RKO (cell line): ENCODE measurements around the gene ADH7.
A peak's percentile ranks its signal among the peaks of the same experiment; 100 is the strongest.

Source experiments
- DNase-seq: peaks from one replicate; pipeline ENCODE4 v3.0.0-alpha.2; 2016; ENCODE audit warnings: low spot score

The ADH7 gene

DNA sequence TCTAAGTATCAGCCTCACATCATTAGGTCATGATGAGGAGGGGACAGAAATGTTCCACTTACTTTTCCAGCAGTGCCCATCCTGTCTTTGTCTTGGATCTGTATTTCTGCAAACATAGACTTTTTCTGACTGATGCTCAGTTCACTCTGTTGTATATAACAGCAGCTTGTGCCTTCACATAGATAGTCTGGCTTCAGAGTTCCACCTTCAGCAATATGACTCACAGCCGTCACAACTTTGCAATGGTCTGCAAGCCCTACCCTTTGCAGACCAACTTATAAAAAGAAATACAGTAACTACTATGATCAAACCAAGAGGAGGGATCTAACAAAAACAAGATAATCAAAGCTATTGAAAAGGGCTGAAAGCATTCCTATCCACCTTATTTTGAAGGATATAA lies at the start of gene ADH7:
TSS of gene ADH7 (minus strand) at position 189 of the 400 bp plus-strand sequence. CDS start at position 80, 109 bp downstream.
- no peak for DNase-seq

GRCh38 chr4:99483636-99484035 lies 48.5 kb upstream of the ADH7 start:
- DNase-seq: no peak

DNA sequence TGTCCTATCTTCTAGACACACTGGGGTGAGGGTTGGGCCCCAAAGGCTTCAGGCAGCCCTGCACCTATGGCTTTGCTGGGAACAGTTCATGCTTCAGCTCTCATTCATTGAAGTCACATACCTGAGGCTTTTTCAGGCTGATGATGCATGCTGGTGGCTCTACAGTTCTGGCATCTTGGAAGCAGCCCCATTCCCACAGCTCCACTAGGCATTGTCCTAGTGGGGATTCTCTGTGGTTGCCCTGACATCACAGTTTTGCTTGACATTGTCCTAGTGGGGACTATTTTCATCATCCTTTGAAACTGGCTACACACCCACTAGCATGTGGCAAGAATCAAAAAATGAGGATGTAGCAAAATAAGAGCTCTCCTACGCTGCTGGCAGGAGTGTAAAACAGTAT lies 38.0 kb upstream of the ADH7 start:
- DNase-seq: no peak

DNA sequence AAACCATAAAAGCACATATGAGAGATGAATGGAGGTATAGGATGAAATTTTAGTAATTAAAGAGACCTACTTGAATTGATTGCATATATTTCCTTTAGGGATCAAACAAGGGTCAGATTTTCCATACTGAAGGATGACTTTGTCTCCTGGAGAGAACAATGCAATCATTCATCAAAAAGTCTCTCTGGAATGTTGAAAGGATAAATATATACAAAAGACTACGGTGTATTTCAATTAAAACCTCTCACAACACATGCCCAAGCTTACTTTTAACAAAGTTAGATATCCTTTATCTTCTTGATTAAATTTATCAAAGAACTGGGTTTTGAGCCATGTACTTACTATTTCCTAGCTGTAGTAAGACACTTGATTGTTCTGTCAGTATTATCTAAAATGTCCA lies 36.8 kb upstream of the ADH7 start:
- no peak for DNase-seq

- no peak for DNase-seq
Observed at GRCh38 chr4:99471349-99471748, 36.2 kb upstream of the ADH7 start.

- DNase-seq: no peak
Observed at GRCh38 chr4:99468889-99469288, 33.7 kb upstream of the ADH7 start.

DNA sequence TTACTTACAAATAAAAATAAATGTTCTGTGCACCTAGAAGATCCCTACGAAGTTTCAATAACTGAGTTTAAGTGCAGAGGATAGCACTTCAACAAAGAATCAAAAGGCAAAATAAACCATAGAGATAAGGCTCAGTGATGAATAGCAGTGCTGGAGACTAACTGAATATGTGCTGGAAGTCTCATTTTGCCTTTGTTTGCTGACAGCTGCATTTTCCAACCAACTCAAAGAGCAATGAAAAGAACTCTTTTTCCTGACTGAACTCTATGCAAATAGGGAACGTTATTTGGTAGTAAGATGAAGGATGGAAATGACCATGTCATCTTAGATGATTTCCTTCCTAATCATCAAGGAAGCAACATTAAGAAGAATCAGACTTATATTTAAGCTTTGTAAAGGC lies 32.7 kb upstream of the ADH7 start:
- no peak for DNase-seq

- DNase-seq: no peak
Observed at GRCh38 chr4:99463566-99463965, 28.4 kb upstream of the ADH7 start.

- DNase-seq: peak; percentile 76
Observed at GRCh38 chr4:99462875-99463464, 27.8 kb upstream of the ADH7 start.

DNA sequence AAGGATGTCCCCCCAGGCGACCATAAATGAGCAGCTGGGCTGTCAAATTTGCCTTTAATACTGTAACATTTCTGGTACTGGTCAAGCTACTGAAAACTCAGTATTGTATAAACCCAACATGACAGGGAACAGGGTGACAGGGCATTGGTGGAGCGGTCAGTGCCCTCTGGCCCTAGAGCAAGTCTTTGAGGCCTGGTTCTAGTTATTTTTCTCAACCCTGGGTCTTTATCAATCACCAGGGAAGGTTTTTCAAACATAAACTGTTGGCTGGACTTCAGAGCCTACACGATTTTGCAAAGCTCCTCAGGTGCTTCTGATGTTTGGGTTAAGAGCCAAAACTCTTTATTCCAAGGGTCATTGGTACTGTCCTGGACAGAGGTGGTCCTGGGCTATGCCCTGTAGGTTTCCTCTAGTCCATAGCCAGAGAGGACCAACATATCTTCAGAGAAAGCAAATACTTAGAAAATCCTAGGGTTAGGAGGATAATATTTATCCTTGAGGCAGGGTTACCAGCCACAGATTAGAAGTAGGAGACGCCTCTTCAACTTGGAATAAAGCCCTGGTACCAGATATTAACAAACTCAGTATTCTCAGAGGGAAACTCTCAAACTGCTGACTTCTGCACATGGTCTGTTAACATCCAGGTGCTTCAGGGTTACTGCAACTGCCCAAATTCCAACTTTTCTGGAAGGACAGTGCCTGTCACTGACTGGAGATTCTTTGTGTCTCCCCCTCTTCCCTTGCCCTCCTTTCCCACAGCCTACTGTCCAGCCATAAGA lies 26.7 kb upstream of the ADH7 start:
- no peak for DNase-seq

GRCh38 chr4:99459546-99460042 lies 24.5 kb upstream of the ADH7 start:
- DNase-seq: no peak

GRCh38 chr4:99458911-99459447 lies 23.8 kb upstream of the ADH7 start:
- DNase-seq: no peak

- DNase-seq: no peak
Observed at GRCh38 chr4:99457676-99458075, 22.5 kb upstream of the ADH7 start.

DNA sequence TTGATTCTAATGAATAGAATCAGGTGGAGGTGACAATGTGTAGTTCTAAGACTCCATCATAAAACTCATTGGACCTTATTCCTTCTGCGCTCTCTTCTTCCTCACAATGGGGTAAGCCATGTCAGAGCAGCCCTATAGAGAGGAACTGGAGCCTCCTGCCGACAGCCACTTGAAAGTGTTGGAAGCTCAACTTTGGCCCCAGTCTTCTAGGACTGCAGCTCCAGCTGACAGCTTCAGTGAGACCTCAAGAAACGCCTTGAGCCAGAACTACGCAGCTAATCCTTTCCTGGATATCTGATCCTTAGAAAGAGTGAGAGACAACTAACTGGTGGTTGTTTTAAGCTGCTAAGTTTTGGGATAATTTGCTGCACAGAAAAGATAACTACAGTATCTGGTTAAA lies 22.1 kb upstream of the ADH7 start:
- no peak for DNase-seq

GRCh38 chr4:99447513-99447912 lies 12.4 kb upstream of the ADH7 start:
- no peak for DNase-seq

DNA sequence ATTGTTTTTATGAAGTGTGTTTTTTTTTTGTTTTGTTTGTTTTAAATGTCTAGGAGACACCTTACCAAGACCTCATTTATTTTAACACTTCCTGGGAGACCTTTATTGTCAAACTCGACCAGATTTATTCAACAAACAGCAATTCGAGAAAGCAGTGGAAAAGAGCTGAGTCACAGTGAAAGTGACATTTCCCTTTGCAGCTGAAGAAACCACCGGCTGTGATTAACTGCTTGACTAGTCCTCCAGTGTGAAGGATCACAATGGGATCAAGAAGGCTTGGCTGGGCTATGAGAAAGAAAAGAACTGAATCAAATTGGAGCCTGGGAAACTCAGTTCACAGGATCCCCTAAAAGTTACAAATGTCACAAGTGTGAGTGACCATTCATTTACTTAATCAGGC lies 11.9 kb upstream of the ADH7 start:
- DNase-seq: peak; percentile 18

DNA sequence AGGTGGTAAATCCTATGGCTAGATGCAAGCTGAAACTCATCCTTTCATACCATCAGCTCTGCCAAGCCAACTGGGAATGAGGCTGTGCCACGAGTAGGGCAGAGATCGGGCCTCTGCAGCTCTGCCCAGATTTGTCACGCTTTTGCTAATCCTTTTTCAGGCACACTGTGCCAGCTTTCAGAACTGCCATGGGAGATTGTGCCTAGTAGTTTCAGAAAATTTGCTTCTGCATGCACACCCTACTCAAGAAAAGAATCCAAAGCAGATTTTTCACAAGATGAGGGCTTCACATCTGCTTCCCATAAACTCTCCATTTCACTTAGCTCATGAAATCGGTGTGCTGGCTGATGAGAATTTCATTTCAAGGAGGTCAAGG lies 3.3 kb upstream of the ADH7 start:
- no peak for DNase-seq

- no peak for DNase-seq
Observed at GRCh38 chr4:99437723-99438404, 2.7 kb upstream of the ADH7 start.

DNA sequence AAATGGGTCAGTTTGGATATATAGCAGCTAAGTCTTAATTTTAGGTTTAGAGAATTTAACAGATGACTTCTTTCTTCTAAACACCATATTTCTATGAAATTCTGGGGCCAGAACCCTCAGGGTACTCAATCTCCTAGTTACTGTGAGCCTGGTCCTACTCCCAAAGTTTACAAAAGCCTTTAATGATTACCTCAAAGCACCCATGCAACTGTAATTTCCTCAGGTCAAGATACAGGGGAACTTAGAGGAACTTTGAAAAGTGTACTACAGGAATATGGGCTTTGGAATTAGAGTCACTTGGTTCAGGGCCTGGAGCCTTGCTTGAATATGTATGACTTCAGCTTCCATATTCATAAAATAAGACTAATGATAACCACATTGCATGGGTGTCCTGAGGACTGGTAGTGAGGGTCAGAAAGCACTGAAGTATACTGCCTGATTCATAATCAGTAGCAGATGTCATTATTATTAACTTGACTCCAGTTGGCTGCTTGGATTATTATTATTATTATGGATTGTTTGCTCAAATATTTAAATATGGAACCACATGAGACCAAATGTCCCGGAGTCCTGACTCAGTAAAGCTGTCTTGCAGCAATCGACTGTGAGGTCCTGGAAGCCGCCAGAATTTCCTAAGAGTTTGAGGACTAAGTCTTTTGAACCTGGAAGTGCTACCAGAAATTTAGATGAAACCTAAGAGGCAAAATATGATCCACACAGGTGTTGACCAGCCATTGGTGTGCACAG lies 2.0 kb upstream of the ADH7 start:
- no peak for DNase-seq

GRCh38 chr4:99436462-99436861 lies 1.3 kb upstream of the ADH7 start:
- DNase-seq: no peak

- DNase-seq: no peak
Observed at GRCh38 chr4:99430106-99430505, 5.0 kb downstream of the ADH7 start.

DNA sequence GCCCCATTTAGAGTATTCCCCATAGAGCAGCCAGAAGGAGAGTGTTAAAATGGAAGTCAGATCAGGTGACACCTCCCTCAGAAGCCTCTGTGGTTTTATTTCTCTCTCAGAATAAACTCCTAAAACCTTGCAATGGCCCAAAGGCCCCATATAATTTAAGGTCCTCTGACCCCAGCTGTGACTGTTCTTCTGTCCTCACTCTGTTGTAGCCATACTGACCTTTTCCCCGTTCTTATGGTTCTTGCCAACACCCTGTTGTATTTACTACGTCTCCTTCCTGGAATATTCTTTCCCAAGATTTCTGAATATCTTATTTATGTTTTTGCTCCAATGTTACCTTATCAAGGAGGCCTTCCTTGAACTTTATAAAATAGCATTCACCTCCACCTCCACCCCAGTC lies 18.0 kb downstream of the ADH7 start:
- DNase-seq: no peak
